Psoas muscle (tissue), 8 donors: Measurements from ENCODE around the gene CELF4. TPM values are rescaled to one million over a fixed set of nuclear protein-coding genes. Genes with fewer than 3 reads are reported as not detected.

Source experiments
- ATAC-seq, 4 donors: fragments of 200-7000 bp; cut with Tn5 transposase; one replicate each; pipeline ENCODE4 v1.9.1; 2020; ENCODE audit warnings: moderate library complexity in 3 of 4, mild to moderate bottlenecking in 2 of 4
- DNase-seq, 2 donors: peaks; one replicate each; pipeline ENCODE4 v3.0.0-alpha.2; 2020
- H3K27ac ChIP-seq: fragments of 200-600 bp; one replicate; pipeline ENCODE4 v1.8.0; 2022
- H3K27me3 ChIP-seq, 3 donors: fragments of 200-600 bp in 1 of 3; one replicate each; pipeline versions ENCODE4 v1.6.1 to v1.8.0; 2013 to 2022; ENCODE audit warnings: low read length in 2 of 3, mild to moderate bottlenecking in 2 of 3, moderate library complexity in 1 of 3; ENCODE audit not compliant: insufficient read depth in 3 of 3
- H3K36me3 ChIP-seq, 2 donors: fragments of 200-600 bp in 1 of 2; one replicate each; pipeline versions ENCODE4 v1.6.1 to v1.8.0; 2013 to 2022; ENCODE audit warnings: low read depth in 1 of 2, mild to moderate bottlenecking in 1 of 2, moderate library complexity in 1 of 2; ENCODE audit not compliant: insufficient read depth in 1 of 2
- H3K4me1 ChIP-seq: fragments of 200-600 bp; one replicate; pipeline ENCODE4 v1.8.0; 2022
- H3K4me3 ChIP-seq: fragments of 200-600 bp; one replicate; pipeline ENCODE4 v1.8.0; 2022; ENCODE audit warnings: mild to moderate bottlenecking
- H3K9me3 ChIP-seq: fragments of 200-600 bp; one replicate; pipeline ENCODE4 v1.8.0; 2022
- WGBS, 3 donors: extraction: QIAGEN DNeasy Blood & Tissue Kit; methylation state at CpG; one replicate each; pipeline versions ENCODE4 v1.1.6 to v1.1.7; 2013; 5-methylcytosine and 5-hydroxymethylcytosine counted together
- intact Hi-C, 2 donors: fragments of 100-400 bp; cut with DNase I; formaldehyde crosslinking; loops; one replicate each; pipeline versions ENCODE4 v1.11.0 to v1.14.2; 2022
- polyA plus RNA-seq, 3 donors: library from polyadenylated mRNA; stranded (reverse); fragments of 200-250 nt; gene quantifications; one replicate each; pipeline ENCODE4 v1.2.3, GENCODE V29; 2013
- total RNA-seq, 4 donors: library from RNA; stranded (reverse); fragmentation: NEBNext Ultra II Directional in 2 of 4; extraction: Animal tissue kit (Norgen Biotek cat#: 25700) in 2 of 4; gene quantifications; one replicate each; pipeline versions ENCODE4 v1.2.1 to v1.2.4, GENCODE V29; 2021 to 2023
- TF ChIP-seq, protein P1 (sequence below): fragments of 200-600 bp; IDR thresholded peaks from one replicate; pipeline ENCODE4 v1.8.0; 2022; ENCODE audit warnings: antibody characterized with exemption
- donor health status: healthy with polysubstance abuse.
- donor health status: DM: no; HTN: no; CAD: no; lungs with moderate emphysema.
- donor health status: Bipolar disorder and iron deficiency.
- donor health status: healthy.
- donor health status: DM: yes; HTN: yes; CAD: no.
- donor health status: DM: no; HTN: no; CAD: no.
- donor health status: DM: no; HTN: no; CAD: no.
- donor health status: DM: yes; HTN: yes; CAD: no.

CELF4 gene
- total and polyA plus RNA-seq, 7 donors: 0.17 to 0.28 (median 0.17) TPM; not detected in 3

DNA sequence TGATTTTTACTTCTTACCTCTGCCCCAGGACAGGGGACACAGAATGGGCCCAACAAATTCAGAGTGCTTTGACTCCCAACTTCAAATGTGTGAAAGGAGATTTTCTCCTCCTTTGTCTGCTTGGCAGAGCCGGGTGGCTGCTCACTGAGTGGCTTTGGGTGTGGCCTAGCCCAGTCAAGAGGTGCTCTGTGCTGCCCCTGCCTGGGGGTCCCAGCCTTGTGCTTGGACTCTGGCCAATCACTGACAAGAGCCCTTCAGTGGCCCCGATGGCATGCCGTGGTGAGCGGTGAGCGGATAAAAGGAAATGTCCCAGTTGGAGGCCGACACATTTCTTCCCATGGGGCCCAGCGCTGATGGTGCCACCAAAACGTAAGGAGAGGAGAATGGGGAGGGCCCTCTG lies 259.2 kb downstream of the CELF4 start:
- Histone ChIP-seq H3K27ac (no peak overlapping the region), H3K36me3 (no peaks in the 10 kb centered on the region), H3K9me3 (no peaks in the 10 kb centered on the region), H3K27me3 (no peaks in the 10 kb centered on the region), H3K4me1 (no peaks in the 10 kb centered on the region), H3K4me3 (no peak overlapping the region)
- WGBS, 3 donors: 67 to 72% (median 69%) methylated on average over 8 of the region's 8 CpGs
- intact Hi-C loops: no loop called here
- TF ChIP-seq, protein P1, sequence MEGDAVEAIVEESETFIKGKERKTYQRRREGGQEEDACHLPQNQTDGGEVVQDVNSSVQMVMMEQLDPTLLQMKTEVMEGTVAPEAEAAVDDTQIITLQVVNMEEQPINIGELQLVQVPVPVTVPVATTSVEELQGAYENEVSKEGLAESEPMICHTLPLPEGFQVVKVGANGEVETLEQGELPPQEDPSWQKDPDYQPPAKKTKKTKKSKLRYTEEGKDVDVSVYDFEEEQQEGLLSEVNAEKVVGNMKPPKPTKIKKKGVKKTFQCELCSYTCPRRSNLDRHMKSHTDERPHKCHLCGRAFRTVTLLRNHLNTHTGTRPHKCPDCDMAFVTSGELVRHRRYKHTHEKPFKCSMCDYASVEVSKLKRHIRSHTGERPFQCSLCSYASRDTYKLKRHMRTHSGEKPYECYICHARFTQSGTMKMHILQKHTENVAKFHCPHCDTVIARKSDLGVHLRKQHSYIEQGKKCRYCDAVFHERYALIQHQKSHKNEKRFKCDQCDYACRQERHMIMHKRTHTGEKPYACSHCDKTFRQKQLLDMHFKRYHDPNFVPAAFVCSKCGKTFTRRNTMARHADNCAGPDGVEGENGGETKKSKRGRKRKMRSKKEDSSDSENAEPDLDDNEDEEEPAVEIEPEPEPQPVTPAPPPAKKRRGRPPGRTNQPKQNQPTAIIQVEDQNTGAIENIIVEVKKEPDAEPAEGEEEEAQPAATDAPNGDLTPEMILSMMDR: no peak
- DNase-seq (no peak), ATAC-seq (no peak)

DNA sequence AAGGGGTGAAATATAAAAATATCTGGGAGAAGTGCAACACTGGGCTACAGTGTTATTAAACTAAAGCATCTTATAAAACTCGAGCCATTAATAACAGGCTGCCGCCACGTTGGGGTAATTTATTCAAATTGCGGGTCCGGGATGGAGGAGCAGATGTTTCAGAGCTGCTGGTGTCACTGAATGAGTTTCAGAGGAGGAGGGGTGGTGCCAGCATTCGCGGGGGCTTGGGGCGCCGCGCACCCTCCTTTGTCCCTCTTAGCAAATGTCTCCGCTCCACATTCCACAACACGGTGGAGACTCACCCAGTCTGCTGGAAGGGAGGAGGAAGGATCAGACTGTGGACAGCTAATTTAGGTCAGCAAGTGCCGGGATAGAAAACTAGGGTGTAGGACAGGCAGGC lies 260.5 kb downstream of the CELF4 start:
- no peak for ATAC-seq
- intact Hi-C loops: no loop called here
- H3K4me3 ChIP-seq: no peak overlapping the region
- no peaks in the 10 kb centered on the region for H3K9me3 ChIP-seq
- H3K36me3 ChIP-seq: no peaks in the 10 kb centered on the region
- no peak for DNase-seq
- H3K27ac ChIP-seq: no peak overlapping the region
- H3K27me3 ChIP-seq: no peaks in the 10 kb centered on the region
- TF ChIP-seq, protein P1: no peak
- no peaks in the 10 kb centered on the region for H3K4me1 ChIP-seq
- WGBS, 3 donors: 56 to 62% (median 60%) methylated on average over 13 of the region's 13 CpGs

DNA sequence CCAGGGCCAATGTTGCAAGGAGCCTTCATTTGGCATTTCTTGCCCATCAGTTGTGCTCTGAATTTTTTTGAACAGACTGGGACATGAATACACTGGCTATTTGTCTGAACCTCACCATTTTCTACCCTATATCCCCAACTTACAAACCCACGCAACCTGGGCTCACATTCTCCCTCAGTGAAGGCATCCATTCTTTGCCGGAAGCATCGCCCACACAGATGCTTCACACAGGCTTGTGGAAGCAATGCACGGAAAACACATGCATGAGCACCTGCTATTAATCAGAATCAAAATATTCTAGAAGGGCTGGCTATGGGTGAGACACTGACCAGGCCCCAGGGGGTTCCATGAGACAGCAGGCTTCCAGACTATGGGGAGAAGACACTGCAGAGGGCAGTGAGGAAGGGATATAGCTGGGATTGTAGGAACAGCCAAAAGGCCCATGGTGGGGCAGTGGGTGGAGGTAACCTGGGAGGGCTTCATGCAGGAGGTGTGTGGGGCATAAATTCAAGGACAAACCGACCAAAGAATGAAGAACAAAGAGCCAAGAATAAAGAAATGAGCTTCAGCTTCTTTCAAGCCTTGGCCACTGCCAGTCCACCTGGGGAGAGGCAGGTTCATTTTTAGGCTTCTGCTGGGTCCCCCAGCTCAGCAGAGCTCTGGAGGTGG lies 261.5 kb downstream of the CELF4 start:
- DNase-seq: no peak
- TF ChIP-seq, protein P1: no peak
- Histone ChIP-seq H3K4me3 (no peak overlapping the region), H3K27ac (no peak overlapping the region), H3K4me1 (no peaks in the 10 kb centered on the region), H3K36me3 (no peaks in the 10 kb centered on the region), H3K27me3 (no peaks in the 10 kb centered on the region), H3K9me3 (no peaks in the 10 kb centered on the region)
- intact Hi-C loops: no loop called here
- ATAC-seq: no peak
- WGBS, 3 donors: 83 to 85% (median 84%) methylated on average over 5 of the region's 5 CpGs

- TF ChIP-seq, protein P1: no peak
- no peak for ATAC-seq
These were observed 262.6 kb downstream of the CELF4 start for GRCh38 chr18:37303009-37303408.

GRCh38 chr18:37302519-37302918 lies 263.1 kb downstream of the CELF4 start:
- H3K4me1 ChIP-seq: no peaks in the 10 kb centered on the region
- DNase-seq: no peak
- TF ChIP-seq, protein P1: no peak
- 69 to 88% (median 74%) methylated on average over 3 of the region's 3 CpGs for WGBS, 3 donors
- no peaks in the 10 kb centered on the region for H3K9me3 ChIP-seq
- no peaks in the 10 kb centered on the region for H3K36me3 ChIP-seq
- no peak overlapping the region for H3K4me3 ChIP-seq
- intact Hi-C loops: no loop called here
- no peak for ATAC-seq
- H3K27ac ChIP-seq: no peak overlapping the region
- no peaks in the 10 kb centered on the region for H3K27me3 ChIP-seq

More at GRCh38 chr18:37303009-37303408, 262.6 kb downstream of the CELF4 start:
- Histone ChIP-seq H3K27ac (no peak overlapping the region), H3K9me3 (no peaks in the 10 kb centered on the region), H3K4me3 (no peak overlapping the region), H3K27me3 (no peaks in the 10 kb centered on the region), H3K4me1 (no peaks in the 10 kb centered on the region), H3K36me3 (no peaks in the 10 kb centered on the region)
- no peak for DNase-seq
- WGBS, 3 donors: 29 to 40% (median 38%) methylated on average over 2 of the region's 2 CpGs
- intact Hi-C loops: no loop called here
